Measurements from ENCODE around the gene TREML4.

DNA sequence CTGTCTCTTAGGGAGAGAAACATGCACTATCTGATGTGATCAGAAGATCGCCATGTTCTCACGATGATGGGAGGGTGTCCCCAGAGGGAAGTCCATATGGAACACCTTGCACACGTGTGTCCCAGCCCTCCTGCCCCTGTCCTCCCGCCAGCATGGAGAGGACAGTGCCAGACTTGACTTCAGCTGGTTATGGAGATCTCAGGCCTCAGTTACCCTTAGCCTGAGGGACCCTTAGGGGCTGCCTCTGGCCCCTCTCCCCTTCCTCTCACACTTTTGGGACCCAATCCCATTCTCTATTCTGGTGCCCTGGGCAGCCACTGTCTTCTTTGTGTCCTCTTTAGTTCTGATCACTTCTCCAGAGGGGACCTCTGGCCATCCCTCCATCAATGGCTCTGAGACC is 1.6 kb downstream of the TREML4 start:
- TF ChIP-seq POLR2A (IDR thresholded peaks at IDR 0.05; ENCODE audit: low read length) (no peak), GATA1 (IDR thresholded peaks at IDR 0.05; ENCODE audit: low read depth, low read length) (no peak)
